ENCODE data around the gene SAC3D1.
"Not testable (repeated sequence)": the region's sequence is repeated elsewhere in the genome, so short reads cannot be mapped to it uniquely, and the experiment has no call there.

Gene SAC3D1

DNA sequence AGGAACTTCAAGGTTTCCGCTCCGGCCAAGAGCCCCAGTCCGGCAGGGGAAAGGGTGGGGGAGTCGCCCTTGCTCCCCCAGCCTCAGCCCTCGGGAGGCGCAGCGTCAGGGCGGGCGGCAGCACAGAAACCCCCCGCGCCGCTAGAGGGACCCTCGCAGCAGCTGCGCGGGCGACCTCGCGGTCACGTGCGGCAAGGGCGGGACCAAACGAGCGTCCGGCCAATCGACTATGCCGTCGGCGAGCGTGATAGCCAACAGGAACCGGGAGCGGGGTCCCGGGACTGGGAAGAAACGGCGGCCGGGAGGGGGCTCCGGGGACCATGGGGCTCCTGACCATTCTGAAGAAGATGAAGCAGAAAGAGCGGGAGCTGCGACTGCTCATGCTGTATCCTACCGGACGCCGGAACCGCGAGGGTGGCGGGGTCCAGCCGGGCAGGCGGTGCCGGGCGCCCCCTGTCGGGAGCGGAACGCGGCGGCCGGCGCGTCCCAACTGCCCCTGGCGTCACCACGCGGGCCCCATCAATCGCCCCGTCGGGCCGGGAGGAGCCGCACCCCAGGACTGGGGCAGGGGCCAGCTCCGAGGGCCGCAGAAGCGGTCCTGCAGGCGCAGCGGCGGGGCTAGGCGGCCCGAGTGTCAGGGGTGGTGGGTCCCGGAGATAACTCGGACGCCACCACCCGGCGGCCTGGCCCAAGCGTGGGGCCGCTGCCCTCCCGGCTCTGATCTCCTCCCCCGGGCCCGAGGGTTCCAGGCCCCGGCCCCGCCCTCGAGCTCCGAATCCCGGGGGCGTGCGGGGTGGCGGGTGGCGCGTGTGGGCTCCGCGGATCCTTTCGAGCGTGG, 26.9 kb upstream of the SAC3D1 start, which contains the start of gene ARL2:
TSS of gene ARL2 (plus strand) at position 273 of the 838 bp plus-strand sequence. CDS start at position 321, 48 bp downstream.
- peak; percentile 71 for DNase-seq (ENCODE audit: extremely low read depth, low read depth)
- TF ChIP-seq, protein P1, sequence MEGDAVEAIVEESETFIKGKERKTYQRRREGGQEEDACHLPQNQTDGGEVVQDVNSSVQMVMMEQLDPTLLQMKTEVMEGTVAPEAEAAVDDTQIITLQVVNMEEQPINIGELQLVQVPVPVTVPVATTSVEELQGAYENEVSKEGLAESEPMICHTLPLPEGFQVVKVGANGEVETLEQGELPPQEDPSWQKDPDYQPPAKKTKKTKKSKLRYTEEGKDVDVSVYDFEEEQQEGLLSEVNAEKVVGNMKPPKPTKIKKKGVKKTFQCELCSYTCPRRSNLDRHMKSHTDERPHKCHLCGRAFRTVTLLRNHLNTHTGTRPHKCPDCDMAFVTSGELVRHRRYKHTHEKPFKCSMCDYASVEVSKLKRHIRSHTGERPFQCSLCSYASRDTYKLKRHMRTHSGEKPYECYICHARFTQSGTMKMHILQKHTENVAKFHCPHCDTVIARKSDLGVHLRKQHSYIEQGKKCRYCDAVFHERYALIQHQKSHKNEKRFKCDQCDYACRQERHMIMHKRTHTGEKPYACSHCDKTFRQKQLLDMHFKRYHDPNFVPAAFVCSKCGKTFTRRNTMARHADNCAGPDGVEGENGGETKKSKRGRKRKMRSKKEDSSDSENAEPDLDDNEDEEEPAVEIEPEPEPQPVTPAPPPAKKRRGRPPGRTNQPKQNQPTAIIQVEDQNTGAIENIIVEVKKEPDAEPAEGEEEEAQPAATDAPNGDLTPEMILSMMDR (IDR thresholded peaks at IDR 0.05; ENCODE audit: low read depth, low read length): peak; percentile 30

DNA sequence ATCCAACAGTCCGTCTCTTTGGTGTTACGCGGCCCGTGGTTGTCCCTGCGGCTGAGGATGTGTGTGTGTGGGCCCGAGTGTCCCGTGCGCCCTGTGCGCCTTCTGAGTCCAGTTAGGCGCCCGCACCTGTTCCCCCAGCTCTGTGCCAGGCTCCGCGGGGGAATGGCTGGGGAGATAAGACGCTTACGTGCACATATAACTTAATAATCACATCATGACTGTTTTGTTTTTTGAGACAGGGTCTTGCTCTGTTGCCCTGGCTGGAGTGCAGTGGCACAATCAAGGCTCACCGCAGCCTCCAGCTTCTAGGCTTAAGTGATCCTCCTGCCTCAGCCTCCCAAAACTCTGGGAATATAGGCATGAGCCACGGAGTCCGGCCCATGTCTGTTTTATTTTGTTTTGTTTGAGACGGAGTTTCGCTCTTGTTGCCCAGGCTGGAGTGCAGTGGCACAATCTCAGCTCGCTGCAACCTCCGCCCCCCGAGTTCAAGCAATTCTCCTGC, 26.2 kb upstream of the SAC3D1 start:
- TF ChIP-seq, protein P1 (IDR thresholded peaks at IDR 0.05; ENCODE audit: low read depth, low read length): no peak
- no peak for DNase-seq (ENCODE audit: extremely low read depth, low read depth)

DNA sequence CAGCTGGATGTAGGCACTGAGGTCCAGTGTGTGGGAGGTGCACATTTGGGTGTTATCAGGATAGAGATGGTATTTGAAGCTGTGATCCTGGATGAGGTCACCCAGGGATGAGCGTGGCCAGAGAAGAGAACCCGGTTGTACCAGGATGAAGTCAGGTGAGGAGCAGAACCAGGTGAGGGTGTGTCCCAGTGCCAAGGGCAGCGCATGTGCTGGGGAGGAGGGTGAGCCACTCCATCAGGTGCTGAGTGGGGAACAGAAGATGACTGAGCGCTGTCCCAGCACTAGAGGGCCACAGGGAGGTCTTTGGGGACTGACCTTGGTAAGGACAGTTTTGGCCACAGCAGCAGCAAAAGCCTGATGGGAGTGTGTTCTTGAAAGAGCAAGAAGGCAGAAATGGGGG, 24.3 kb upstream of the SAC3D1 start:
- DNase-seq (ENCODE audit: extremely low read depth, low read depth): no peak
- TF ChIP-seq, protein P1 (IDR thresholded peaks at IDR 0.05; ENCODE audit: low read depth, low read length): no peak

DNA sequence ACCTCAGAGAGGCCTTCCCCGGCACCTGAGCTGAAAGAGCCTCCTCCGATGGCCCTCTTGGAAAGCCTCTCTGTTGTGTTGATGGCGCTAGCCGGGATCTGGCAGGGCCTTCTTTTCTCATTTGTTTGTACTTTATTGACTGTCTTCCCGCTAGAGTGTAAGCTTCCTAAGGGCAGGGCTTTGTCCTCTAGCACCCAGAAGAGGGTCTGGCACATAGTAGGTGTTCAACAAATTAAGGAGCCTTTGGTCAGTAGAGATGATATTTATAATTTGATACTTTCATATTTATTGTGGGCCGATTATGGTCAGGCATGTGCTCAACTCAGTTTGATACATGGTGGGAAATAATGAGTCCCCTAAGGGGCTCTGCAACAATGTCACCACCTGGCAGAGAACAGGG, 23.1 kb upstream of the SAC3D1 start:
- TF ChIP-seq, protein P1 (IDR thresholded peaks at IDR 0.05; ENCODE audit: low read depth, low read length): no peak
- no peak for DNase-seq (ENCODE audit: extremely low read depth, low read depth)

DNA sequence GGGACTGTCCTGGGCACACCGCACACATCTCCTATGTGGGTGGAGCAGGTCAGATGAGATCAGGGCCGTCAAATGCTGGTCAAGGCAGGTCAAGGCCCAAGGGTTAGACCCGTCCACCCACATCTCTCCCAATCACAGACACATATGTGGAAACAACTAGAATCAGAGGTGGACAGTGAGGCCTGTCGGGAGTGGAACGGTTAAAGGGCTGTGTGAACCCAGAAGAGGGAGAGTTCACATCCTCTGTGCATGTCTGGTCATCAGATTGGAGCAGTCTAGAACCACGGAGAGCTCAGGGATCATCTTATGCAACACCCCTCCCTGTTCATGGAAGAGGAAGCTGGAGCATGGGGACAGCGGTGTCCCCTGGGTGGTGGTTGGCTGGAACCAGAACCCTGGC, 21.2 kb upstream of the SAC3D1 start:
- no peak for DNase-seq (ENCODE audit: extremely low read depth, low read depth)
- TF ChIP-seq, protein P1 (IDR thresholded peaks at IDR 0.05; ENCODE audit: low read depth, low read length): no peak

DNA sequence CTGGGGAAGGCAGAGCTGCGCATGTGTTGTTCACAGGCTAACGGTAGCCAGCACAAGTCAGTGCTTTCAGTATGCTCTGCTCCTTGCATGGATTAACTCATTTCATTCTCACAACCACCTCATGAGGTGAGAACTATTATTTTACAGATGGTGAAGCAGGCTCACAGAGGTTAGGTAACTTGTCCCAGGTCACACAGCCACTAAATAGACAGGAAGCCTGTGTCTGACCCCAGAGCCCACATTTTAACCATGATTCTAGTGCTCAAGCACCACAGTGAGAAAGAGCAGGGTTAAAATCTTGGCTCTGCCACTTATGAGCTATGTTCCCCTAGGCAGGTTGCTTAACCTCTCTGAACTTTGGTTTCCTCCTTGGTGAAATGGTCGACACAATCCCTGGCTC, 20.0 kb upstream of the SAC3D1 start:
- TF ChIP-seq, protein P1 (IDR thresholded peaks at IDR 0.05; ENCODE audit: low read depth, low read length): no peak
- DNase-seq (ENCODE audit: extremely low read depth, low read depth): no peak

DNA sequence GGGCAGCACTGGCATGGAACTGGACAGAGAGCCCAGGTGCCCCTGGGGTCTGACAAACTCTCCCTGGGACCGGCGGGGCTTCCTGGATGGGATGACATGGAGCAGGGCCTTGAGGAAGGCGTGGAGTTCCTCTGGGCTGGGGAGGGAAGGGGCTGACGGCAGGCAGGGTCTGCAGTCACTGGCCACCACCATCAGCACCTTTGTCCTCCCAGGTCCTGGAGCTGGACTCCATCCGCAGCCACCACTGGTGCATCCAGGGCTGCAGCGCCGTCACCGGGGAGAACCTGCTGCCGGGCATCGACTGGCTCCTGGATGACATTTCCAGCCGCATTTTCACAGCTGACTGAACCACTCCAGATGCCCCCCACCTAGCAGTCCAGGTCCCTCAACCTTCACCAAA, 19.5 kb upstream of the SAC3D1 start:
- TF ChIP-seq, protein P1 (IDR thresholded peaks at IDR 0.05; ENCODE audit: low read depth, low read length): no peak
- no peak for DNase-seq (ENCODE audit: extremely low read depth, low read depth)

DNA sequence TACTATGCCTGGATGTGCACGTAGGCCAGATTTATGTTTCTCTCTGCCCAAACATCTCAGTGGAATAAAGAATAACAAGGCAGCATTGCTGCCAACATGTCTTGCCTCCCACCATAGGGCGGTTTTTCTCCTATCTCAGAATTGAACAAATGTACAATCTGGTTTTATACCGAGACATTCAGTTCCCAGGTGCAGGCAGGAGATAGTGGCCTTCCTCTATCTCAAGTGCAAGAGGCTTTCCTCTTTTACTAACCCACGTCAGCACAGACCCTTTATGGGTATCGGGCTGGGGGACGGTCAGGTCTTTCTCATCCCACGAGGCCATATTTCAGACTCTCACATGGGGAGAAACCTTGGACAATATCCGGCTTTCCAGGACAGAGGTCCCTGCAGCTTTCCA, 17.5 kb upstream of the SAC3D1 start:
- not testable (repeated sequence) for DNase-seq (ENCODE audit: extremely low read depth, low read depth)
